ENCODE results near the gene CLCN2.
A peak's percentile ranks its signal among the peaks of the same experiment; 100 is the strongest.

Gene CLCN2

GRCh38 chr3:184373422-184373821, 12.0 kb upstream of the CLCN2 start:
- CTCF ChIA-PET = interaction anchor here (0.7 to 11.5 kb wide), 12 partner anchors 8 to 435 kb away, joined by 3 to 469 read pairs (median 42); partner anchors contain the start of gene CHRD
- no peak for DNase-seq (ENCODE audit: low read depth, low spot score)
- no peak for TF ChIP-seq CTCF (IDR thresholded peaks at IDR 0.05; ENCODE audit: insufficient read depth, low read length, missing control alignments)
- POLR2A ChIA-PET = interaction anchor here (0.7 to 1.3 kb wide), 2 partner anchors 102 to 169 kb away, joined by 3 to 4 read pairs; no protein-coding TSS in a partner anchor
- no peak overlapping the region for H3K4me3 ChIP-seq (ENCODE audit: low read depth, low read length)

GRCh38 chr3:184372911-184373310, 11.5 kb upstream of the CLCN2 start:
- no peak for DNase-seq (ENCODE audit: low read depth, low spot score)
- H3K4me3 ChIP-seq (ENCODE audit: low read depth, low read length) = no peak overlapping the region
- no peak for TF ChIP-seq CTCF (IDR thresholded peaks at IDR 0.05; ENCODE audit: insufficient read depth, low read length, missing control alignments)
- ChIA-PET POLR2A (interaction anchor here (0.5 to 1.3 kb wide), 2 partner anchors 169 to 276 kb away, joined by 3 read pairs; no protein-coding TSS in a partner anchor), CTCF (interaction anchor here (1.1 to 11.5 kb wide), 20 partner anchors 8 to 435 kb away, joined by 3 to 469 read pairs (median 17); partner anchors contain the start of genes CHRD, CLCN2 and POLR2H)

GRCh38 chr3:184372296-184372821, 11.0 kb upstream of the CLCN2 start:
- TF ChIP-seq CTCF (IDR thresholded peaks at IDR 0.05; ENCODE audit: insufficient read depth, low read length, missing control alignments) = no peak
- POLR2A ChIA-PET = interaction anchor here (0.5 to 1.3 kb wide), 2 partner anchors 170 to 277 kb away, joined by 3 read pairs; no protein-coding TSS in a partner anchor

GRCh38 chr3:184371570-184372018, 10.2 kb upstream of the CLCN2 start:
- TF ChIP-seq CTCF (IDR thresholded peaks at IDR 0.05; ENCODE audit: insufficient read depth, low read length, missing control alignments) = peak; percentile 99
- no peak overlapping the region for H3K4me3 ChIP-seq (ENCODE audit: low read depth, low read length)
- ChIA-PET POLR2A (interaction anchor here (0.6 to 1.1 kb wide), 4 partner anchors 10 to 190 kb away, joined by 3 to 5 read pairs (median 3); partner anchors contain the start of genes CLCN2 and POLR2H), CTCF (interaction anchor here (0.7 to 11.5 kb wide), 54 partner anchors 9 to 476 kb away, joined by 3 to 469 read pairs (median 6); partner anchors contain the start of genes CHRD, CLCN2 and POLR2H)
- peak; percentile 59 for DNase-seq (ENCODE audit: low read depth, low spot score)

More at GRCh38 chr3:184372296-184372821, 11.0 kb upstream of the CLCN2 start:
- CTCF ChIA-PET = interaction anchor here (0.9 to 11.5 kb wide), 38 partner anchors 9 to 429 kb away, joined by 3 to 469 read pairs (median 7); partner anchors contain the start of genes CHRD, CLCN2 and POLR2H
- H3K4me3 ChIP-seq (ENCODE audit: low read depth, low read length) = no peak overlapping the region
- no peak for DNase-seq (ENCODE audit: low read depth, low spot score)

- TF ChIP-seq CTCF (IDR thresholded peaks at IDR 0.05; ENCODE audit: insufficient read depth, low read length, missing control alignments) = no peak
- POLR2A ChIA-PET = interaction anchor here (0.8 kb wide), 1 partner anchor 49 kb away, joined by 3 read pairs; no protein-coding TSS in a partner anchor
- CTCF ChIA-PET = interaction anchor here (1.3 to 11.5 kb wide), 9 partner anchors 9 to 435 kb away, joined by 3 to 469 read pairs (median 11); partner anchors contain the start of gene THPO
- DNase-seq (ENCODE audit: low read depth, low spot score) = no peak
- no peak overlapping the region for H3K4me3 ChIP-seq (ENCODE audit: low read depth, low read length)
Observed at GRCh38 chr3:184368586-184369183, 7.3 kb upstream of the CLCN2 start.

GRCh38 chr3:184368116-184368515, 6.7 kb upstream of the CLCN2 start:
- CTCF ChIA-PET = interaction anchor here (1.3 to 11.5 kb wide), 8 partner anchors 11 to 435 kb away, joined by 3 to 469 read pairs (median 10); partner anchors contain the start of gene THPO
- no peak overlapping the region for H3K4me3 ChIP-seq (ENCODE audit: low read depth, low read length)
- no peak for TF ChIP-seq CTCF (IDR thresholded peaks at IDR 0.05; ENCODE audit: insufficient read depth, low read length, missing control alignments)
- no peak for DNase-seq (ENCODE audit: low read depth, low spot score)
- POLR2A ChIA-PET = no interaction called here

Data from AG04449 (cell line).